Liver (tissue), 9 donors: ENCODE results near the gene ST14. TPM values are rescaled to one million over a fixed set of nuclear protein-coding genes. Genes with fewer than 3 reads are reported as not detected.
A peak's percentile ranks its signal among the peaks of the same experiment; 100 is the strongest.

Experiments used
- DNase-seq: peaks from one replicate; pipeline ENCODE4 v3.0.0-alpha.2; 2017; ENCODE audit warnings: low spot score
- H3K27ac ChIP-seq, 2 donors: one replicate each; pipeline ENCODE4 v1.7.0; 2013; ENCODE audit warnings: inconsistent platforms in 2 of 2, low read length in 2 of 2, control low read depth in 1 of 2, low read depth in 1 of 2, mild to moderate bottlenecking in 1 of 2
- H3K27me3 ChIP-seq, 4 donors: one replicate each; pipeline versions ENCODE4 v1.6.1 to v1.7.0; 2013; ENCODE audit warnings: low read length in 3 of 4, inconsistent platforms in 1 of 4, mild to moderate bottlenecking in 1 of 4, moderate library complexity in 1 of 4; ENCODE audit not compliant: control insufficient read depth in 4 of 4, insufficient read depth in 4 of 4
- H3K36me3 ChIP-seq, 4 donors: one replicate each; pipeline versions ENCODE4 v1.6.1 to v1.7.0; 2013; ENCODE audit warnings: low read length in 3 of 4, mild to moderate bottlenecking in 3 of 4, low read depth in 1 of 4, moderate library complexity in 1 of 4; ENCODE audit not compliant: control insufficient read depth in 4 of 4, insufficient read depth in 3 of 4
- H3K4me1 ChIP-seq, 4 donors: one replicate each; pipeline versions ENCODE4 v1.6.1 to v1.7.0; 2013; ENCODE audit warnings: low read length in 3 of 4, mild to moderate bottlenecking in 3 of 4, moderate library complexity in 1 of 4; ENCODE audit not compliant: control insufficient read depth in 4 of 4, insufficient read depth in 4 of 4
- H3K4me3 ChIP-seq, 3 donors: one replicate each; pipeline versions ENCODE4 v1.6.1 to v1.7.0; 2013; ENCODE audit warnings: low read length in 3 of 3, control low read depth in 1 of 3, low read depth in 1 of 3, mild to moderate bottlenecking in 1 of 3
- H3K9ac ChIP-seq, 2 donors: one replicate each; pipeline ENCODE4 v1.7.0; 2013; ENCODE audit warnings: low read length in 2 of 2, mild to moderate bottlenecking in 2 of 2, moderate library complexity in 2 of 2, control low read depth in 1 of 2, low read depth in 1 of 2
- H3K9me3 ChIP-seq, 4 donors: one replicate each; pipeline versions ENCODE4 v1.6.1 to v1.7.0; 2013; ENCODE audit warnings: low read length in 3 of 4; ENCODE audit not compliant: control insufficient read depth in 4 of 4
- EGR1 ChIP-seq, 2 donors: IDR thresholded peaks; 2 replicates each; pipeline ENCODE4 v1.6.1; 2016 to 2018; ENCODE audit warnings: antibody characterized with exemption in 2 of 2, low read depth in 2 of 2
- FOXA1 ChIP-seq: IDR thresholded peaks from 2 replicates; pipeline ENCODE4 v1.6.1; 2016; ENCODE audit warnings: antibody characterized with exemption
- FOXA2 ChIP-seq: IDR thresholded peaks from 2 replicates; pipeline ENCODE4 v1.6.1; 2016; ENCODE audit warnings: antibody characterized with exemption
- GABPA ChIP-seq, 2 donors: IDR thresholded peaks in 1 of 2; conservative IDR thresholded peaks in 1 of 2; 2 replicates each; pipeline ENCODE4 v1.6.1; 2016; ENCODE audit warnings: antibody characterized with exemption in 2 of 2, mild to moderate bottlenecking in 1 of 2, moderate library complexity in 1 of 2
- HNF4A ChIP-seq, 2 donors: conservative IDR thresholded peaks; 2 replicates each; pipeline ENCODE4 v1.6.1; 2016; ENCODE audit warnings: antibody characterized with exemption in 2 of 2, mild to moderate bottlenecking in 2 of 2
- HNF4G ChIP-seq: IDR thresholded peaks from 2 replicates; pipeline ENCODE4 v1.6.1; 2016; ENCODE audit warnings: antibody characterized with exemption
- JUND ChIP-seq, 2 donors: IDR thresholded peaks; 2 replicates each; pipeline ENCODE4 v1.6.1; 2016; ENCODE audit warnings: antibody characterized with exemption in 2 of 2
- NR2F2 ChIP-seq: IDR thresholded peaks from 2 replicates; pipeline ENCODE4 v1.6.1; 2016; ENCODE audit warnings: antibody characterized with exemption
- SP1 ChIP-seq: IDR thresholded peaks from 2 replicates; pipeline ENCODE4 v1.6.1; 2018; ENCODE audit warnings: antibody characterized with exemption, mild to moderate bottlenecking
- TAF1 ChIP-seq: conservative IDR thresholded peaks from 2 replicates; pipeline ENCODE4 v1.6.1; 2016; ENCODE audit warnings: antibody characterized with exemption, mild to moderate bottlenecking
- YY1 ChIP-seq: IDR thresholded peaks from 2 replicates; pipeline ENCODE4 v1.6.1; 2016; ENCODE audit warnings: antibody characterized with exemption, mild to moderate bottlenecking
- WGBS: extraction: QIAGEN DNeasy Blood & Tissue Kit; methylation state at CpG from one replicate; pipeline ENCODE4 v1.1.7; 2013; 5-methylcytosine and 5-hydroxymethylcytosine counted together
- polyA plus RNA-seq, 2 donors: library from polyadenylated mRNA; stranded (reverse) in 1 of 2; unstranded in 1 of 2; fragments of 200-250 nt in 1 of 2; fragments of >200 nt in 1 of 2; fragmentation: Nextera tagmentation in 1 of 2; extraction: Ambion mirVana in 1 of 2; gene quantifications; one replicate each; pipeline versions ENCODE4 v1.2.1 to v1.2.3, GENCODE V29; 2013 to 2015
- total RNA-seq, 2 donors: library from RNA; depleted of rRNA; stranded (reverse); fragments of >200 nt; gene quantifications; one replicate each; pipeline ENCODE4 v1.2.3, GENCODE V29; 2014
- TF ChIP-seq, protein P1 (sequence below): IDR thresholded peaks from 2 replicates; pipeline ENCODE4 v1.6.1; 2016; ENCODE audit warnings: antibody characterized with exemption
- TF ChIP-seq, protein P2 (sequence below): IDR thresholded peaks from 2 replicates; pipeline ENCODE4 v1.6.1; 2016; ENCODE audit warnings: antibody characterized with exemption
- TF ChIP-seq, protein P3 (sequence below): fragments of 150-350 bp; IDR thresholded peaks from 2 replicates; pipeline ENCODE4 v1.5.1; 2017; ENCODE audit warnings: improper control_type of control experiment, low read depth, low read length; ENCODE audit not compliant: missing input control
- TF ChIP-seq, protein P4 (sequence below): IDR thresholded peaks from 2 replicates; pipeline ENCODE4 v1.6.1; 2016; ENCODE audit warnings: antibody characterized with exemption
- TF ChIP-seq, protein P5 (sequence below): IDR thresholded peaks from 2 replicates; pipeline ENCODE4 v1.6.1; 2016; ENCODE audit warnings: antibody characterized with exemption, mild to moderate bottlenecking
- donor health status: healthy.
- donor health status: healthy.
- donor health status: healthy.
- donor health status: healthy.
- donor health status: healthy.

ST14 gene
- total and polyA plus RNA-seq, 4 donors: 2.8 to 5.9 (median 4.5) TPM

DNA sequence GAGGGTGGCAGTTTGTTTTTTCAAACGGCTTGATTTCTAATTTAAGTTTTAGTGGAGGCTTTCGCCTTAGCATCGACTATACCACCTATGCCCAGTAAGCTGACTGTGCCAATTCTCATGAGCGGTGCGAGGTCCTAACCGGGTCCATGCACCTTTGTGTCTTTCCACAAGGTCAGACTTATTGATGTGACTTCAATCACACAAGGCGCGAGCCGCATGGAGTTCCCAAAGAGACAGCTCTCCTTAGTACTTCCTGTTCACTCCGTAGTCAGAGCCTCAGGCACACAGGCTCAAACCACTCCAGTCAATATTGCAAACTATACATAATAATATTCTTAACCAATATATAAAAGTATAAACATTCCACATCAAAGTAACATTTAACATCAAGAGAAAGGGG is 18.2 kb downstream of the ST14 start (continued):
- TF ChIP-seq, protein P1, sequence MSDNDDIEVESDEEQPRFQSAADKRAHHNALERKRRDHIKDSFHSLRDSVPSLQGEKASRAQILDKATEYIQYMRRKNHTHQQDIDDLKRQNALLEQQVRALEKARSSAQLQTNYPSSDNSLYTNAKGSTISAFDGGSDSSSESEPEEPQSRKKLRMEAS: no peak
- TF ChIP-seq YY1 (no peak), HNF4G (no peak), FOXA1 (no peak)

DNA sequence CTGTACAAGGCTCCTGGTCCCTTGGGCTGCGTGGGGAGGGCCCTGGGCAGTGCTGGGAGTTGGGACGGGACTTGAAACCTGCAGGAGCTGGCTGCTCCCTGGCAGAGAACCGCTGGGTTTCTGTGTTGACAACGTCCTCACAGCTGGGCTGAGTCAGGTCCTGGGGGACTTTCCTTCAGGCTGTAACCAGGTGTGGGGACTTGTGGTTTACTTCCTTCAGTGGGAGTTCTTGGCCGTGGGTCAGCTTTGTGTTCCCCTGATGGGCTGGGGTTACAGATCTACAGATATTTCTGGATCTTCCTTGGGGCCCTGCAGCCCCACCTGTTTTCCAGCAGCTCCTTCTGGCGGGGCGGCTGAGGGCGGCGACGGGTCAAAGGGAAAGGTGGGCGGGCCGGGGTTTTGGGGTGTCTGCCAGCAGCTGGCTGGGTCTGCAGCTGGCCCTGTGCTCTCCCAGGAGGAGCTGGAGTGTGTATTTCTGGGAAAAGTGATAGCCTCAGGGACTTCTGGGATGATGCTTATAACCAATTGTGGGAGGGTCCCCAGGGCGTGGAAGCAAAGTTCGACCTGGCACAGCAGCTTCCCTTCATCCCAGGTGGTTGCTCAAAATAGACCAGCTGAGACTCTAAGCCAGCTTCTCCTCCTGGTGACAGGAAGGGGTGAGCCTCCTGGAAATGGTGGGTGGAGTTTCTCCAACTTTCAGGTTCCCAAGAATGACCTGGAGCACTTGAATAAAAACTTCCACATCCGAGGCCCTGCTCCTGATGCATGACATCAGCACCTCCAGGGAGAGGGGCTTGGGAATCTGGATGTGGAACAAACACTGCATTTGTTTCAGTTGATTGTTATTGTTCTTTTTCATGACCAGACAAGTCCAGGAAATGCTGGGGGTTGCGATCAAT is 19.1 kb downstream of the ST14 start:
- TF ChIP-seq HNF4A (conservative IDR thresholded peaks at IDR 0.05) (no peak), YY1 (no peak), FOXA1 (no peak), NR2F2 (no peak), FOXA2 (no peak), TAF1 (no peak), GABPA (IDR thresholded peaks at IDR 0.05 in 1 of 2, conservative IDR thresholded peaks at IDR 0.05 in 1 of 2) (no peak), HNF4G (no peak), EGR1 (IDR thresholded peaks at IDR 0.05; ENCODE audit: low read depth in 2 of 2) (no peak), JUND (IDR thresholded peaks at IDR 0.05) (no peak), SP1 (no peak)
- TF ChIP-seq, protein P2, sequence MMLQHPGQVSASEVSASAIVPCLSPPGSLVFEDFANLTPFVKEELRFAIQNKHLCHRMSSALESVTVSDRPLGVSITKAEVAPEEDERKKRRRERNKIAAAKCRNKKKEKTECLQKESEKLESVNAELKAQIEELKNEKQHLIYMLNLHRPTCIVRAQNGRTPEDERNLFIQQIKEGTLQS: no peak
- TF ChIP-seq, protein P3, sequence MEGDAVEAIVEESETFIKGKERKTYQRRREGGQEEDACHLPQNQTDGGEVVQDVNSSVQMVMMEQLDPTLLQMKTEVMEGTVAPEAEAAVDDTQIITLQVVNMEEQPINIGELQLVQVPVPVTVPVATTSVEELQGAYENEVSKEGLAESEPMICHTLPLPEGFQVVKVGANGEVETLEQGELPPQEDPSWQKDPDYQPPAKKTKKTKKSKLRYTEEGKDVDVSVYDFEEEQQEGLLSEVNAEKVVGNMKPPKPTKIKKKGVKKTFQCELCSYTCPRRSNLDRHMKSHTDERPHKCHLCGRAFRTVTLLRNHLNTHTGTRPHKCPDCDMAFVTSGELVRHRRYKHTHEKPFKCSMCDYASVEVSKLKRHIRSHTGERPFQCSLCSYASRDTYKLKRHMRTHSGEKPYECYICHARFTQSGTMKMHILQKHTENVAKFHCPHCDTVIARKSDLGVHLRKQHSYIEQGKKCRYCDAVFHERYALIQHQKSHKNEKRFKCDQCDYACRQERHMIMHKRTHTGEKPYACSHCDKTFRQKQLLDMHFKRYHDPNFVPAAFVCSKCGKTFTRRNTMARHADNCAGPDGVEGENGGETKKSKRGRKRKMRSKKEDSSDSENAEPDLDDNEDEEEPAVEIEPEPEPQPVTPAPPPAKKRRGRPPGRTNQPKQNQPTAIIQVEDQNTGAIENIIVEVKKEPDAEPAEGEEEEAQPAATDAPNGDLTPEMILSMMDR: no peak
- TF ChIP-seq, protein P1: no peak
- TF ChIP-seq, protein P4, sequence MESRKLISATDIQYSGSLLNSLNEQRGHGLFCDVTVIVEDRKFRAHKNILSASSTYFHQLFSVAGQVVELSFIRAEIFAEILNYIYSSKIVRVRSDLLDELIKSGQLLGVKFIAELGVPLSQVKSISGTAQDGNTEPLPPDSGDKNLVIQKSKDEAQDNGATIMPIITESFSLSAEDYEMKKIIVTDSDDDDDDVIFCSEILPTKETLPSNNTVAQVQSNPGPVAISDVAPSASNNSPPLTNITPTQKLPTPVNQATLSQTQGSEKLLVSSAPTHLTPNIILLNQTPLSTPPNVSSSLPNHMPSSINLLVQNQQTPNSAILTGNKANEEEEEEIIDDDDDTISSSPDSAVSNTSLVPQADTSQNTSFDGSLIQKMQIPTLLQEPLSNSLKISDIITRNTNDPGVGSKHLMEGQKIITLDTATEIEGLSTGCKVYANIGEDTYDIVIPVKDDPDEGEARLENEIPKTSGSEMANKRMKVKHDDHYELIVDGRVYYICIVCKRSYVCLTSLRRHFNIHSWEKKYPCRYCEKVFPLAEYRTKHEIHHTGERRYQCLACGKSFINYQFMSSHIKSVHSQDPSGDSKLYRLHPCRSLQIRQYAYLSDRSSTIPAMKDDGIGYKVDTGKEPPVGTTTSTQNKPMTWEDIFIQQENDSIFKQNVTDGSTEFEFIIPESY: no peak
- TF ChIP-seq, protein P5, sequence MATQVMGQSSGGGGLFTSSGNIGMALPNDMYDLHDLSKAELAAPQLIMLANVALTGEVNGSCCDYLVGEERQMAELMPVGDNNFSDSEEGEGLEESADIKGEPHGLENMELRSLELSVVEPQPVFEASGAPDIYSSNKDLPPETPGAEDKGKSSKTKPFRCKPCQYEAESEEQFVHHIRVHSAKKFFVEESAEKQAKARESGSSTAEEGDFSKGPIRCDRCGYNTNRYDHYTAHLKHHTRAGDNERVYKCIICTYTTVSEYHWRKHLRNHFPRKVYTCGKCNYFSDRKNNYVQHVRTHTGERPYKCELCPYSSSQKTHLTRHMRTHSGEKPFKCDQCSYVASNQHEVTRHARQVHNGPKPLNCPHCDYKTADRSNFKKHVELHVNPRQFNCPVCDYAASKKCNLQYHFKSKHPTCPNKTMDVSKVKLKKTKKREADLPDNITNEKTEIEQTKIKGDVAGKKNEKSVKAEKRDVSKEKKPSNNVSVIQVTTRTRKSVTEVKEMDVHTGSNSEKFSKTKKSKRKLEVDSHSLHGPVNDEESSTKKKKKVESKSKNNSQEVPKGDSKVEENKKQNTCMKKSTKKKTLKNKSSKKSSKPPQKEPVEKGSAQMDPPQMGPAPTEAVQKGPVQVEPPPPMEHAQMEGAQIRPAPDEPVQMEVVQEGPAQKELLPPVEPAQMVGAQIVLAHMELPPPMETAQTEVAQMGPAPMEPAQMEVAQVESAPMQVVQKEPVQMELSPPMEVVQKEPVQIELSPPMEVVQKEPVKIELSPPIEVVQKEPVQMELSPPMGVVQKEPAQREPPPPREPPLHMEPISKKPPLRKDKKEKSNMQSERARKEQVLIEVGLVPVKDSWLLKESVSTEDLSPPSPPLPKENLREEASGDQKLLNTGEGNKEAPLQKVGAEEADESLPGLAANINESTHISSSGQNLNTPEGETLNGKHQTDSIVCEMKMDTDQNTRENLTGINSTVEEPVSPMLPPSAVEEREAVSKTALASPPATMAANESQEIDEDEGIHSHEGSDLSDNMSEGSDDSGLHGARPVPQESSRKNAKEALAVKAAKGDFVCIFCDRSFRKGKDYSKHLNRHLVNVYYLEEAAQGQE: no peak

More for the DNA sequence above, 19.1 kb downstream of the ST14 start:
- H3K9me3 ChIP-seq: peaks cover 0 to 2% (median 0%) of the 10 kb centered on the region in 4 donors
- H3K36me3 ChIP-seq: no peaks in the 10 kb centered on the region
- peaks cover 21 to 41% (median 30%) of the 10 kb centered on the region in 4 donors for H3K4me1 ChIP-seq
- peak; percentile 26 for DNase-seq
- no peak overlapping the region for H3K27ac ChIP-seq
- no peaks in the 10 kb centered on the region for H3K27me3 ChIP-seq
- H3K4me3 ChIP-seq: no peak overlapping the region
- 58% methylated on average over 16 of the region's 16 CpGs for WGBS
- H3K9ac ChIP-seq: no peak overlapping the region
